AG09319 (cell line): ENCODE data around the gene SHROOM3.

Source experiments
- DNase-seq: peaks from one replicate; pipeline ENCODE4 v3.0.0-alpha.2; 2010; ENCODE audit warnings: low read depth; ENCODE audit errors: extremely low read depth
- CTCF ChIP-seq: IDR thresholded peaks from 2 replicates; pipeline ENCODE4 v1.5.1; 2011; ENCODE audit warnings: low read depth, mild to moderate bottlenecking, inconsistent platforms, low read length, moderate library complexity

SHROOM3 gene

DNA sequence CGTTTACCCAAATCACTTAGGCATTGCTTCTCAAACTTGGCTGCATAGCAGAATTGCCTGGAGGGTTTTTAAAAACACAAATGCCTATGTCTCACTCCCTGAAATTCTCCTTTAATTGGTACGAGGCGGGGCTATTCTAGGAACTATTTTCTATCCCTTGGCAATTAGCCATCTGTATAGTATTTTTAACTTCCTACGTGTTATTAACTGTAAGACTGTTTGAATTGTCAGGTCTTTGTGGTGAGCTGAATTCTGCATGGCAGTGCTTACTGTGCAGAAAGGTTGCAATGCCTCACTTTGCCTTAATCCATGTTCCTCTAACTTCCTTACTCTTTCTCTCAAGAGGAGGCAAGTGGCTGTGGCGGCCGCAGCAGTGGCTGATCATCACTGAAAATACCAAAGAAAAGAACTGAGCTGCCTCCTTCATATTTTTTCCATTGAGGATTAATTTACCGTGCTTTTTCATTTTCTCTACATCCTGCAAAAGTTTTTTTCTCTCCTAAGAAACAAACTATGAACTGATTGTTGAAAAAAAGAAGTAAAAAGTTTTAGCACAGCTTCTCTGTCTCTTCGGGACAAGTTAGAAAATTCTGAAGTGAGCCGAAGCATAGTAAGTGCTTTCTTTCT, at the start of gene SHROOM3:
SHROOM3 (plus strand) TSS at position 329 of the 627 bp plus-strand sequence. CDS start 824 bp downstream, outside the sequence.
- no peak for TF ChIP-seq CTCF
- no peak for DNase-seq

DNA sequence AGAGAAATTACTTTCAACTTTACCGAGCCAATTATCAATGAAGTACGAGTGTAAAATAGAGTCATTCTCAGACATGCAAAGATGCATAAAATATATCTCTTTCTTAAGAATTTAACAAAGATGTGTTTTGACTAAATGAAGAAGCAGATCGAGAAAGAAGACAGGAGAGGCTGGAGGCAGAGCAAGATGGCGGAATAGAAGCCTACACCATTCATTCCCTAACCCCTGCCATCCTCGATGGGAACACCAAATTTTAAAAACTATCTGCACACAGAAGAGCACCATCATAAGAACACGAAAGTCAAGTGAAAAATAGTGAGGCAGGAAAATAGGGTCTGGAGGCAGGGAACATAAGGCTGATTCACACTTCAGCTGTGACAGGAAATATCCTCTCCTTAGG, 49.1 kb upstream of the SHROOM3 start:
- no peak for DNase-seq
- TF ChIP-seq CTCF, result no peak

DNA sequence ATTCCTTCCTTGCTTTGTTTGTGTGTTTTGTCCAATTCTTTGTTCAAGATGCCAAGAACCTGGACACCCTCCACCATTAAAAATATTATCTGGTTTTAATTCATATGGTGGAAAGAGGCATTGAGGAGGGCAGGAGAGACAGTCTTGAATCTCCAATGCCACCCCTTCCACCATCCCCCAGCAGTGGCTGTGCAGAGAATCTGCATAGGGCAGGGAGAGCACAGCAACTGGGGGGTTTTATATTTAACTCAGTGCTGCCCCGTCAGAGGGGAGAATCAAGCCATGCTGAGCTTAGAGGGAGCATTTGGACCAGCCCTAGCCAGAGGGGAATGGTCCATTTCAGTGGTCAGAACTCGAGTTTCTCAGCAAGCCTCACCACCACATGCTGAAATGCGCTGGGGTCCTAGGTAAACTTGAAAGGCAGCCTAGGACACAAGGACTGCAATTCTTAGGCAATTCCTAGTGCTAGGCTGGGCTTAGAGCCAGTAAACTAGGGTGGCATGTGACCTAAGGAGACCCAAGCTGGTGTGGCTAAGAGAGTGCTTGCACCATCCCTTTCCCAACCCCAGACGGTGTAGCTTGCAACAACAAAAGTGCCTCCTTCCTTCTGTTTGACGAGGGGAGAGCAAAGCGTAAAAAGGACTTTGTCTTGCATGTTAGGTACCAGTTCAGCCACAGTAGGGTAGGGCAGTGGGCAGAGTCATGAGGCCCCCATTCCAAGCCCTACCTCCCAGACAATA, 48.3 kb upstream of the SHROOM3 start:
- no peak for DNase-seq
- TF ChIP-seq CTCF, result no peak

- TF ChIP-seq CTCF, result no peak
- DNase-seq, result no peak
Measured at GRCh38 chr4:76388160-76388908, 46.7 kb upstream of the SHROOM3 start.

- no peak for TF ChIP-seq CTCF
- no peak for DNase-seq
Measured at GRCh38 chr4:76401654-76402053, 33.4 kb upstream of the SHROOM3 start.

- TF ChIP-seq CTCF, result no peak
- DNase-seq, result no peak
Measured at GRCh38 chr4:76406081-76406480, 28.9 kb upstream of the SHROOM3 start.

DNA sequence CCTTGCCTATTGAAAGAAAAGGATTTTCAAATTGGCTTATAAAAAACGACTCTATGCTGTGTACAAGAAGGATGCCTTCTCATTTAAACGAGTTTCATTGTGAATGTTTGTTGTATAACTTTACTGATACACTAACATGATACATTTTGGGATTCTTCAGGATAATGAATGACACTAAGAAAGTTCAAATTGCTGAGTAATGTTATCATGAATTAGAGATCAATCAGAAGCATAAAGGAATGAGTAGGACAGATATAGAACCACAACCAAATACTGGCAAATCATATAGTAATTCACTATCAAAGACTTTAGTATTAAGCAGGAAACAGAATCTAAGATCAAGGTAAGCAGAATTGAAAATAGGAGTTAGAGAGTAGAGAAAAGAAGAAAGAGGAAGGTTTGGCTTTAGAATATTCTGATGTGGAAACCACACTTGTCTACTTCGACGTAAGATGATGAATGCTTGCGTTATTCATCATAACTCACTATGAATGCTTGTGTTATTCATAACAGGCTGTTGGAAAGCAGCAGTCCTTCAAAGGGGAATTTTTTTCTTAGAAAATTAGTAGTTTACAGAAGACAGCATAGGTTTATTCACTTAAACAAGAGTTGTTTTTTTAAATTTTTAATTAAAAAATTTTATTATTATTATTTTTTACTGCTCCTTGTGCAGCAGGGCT, 27.4 kb upstream of the SHROOM3 start:
- DNase-seq, result no peak
- no peak for TF ChIP-seq CTCF
